IPS-NIHi11 (cell line): ENCODE measurements around the gene UHRF1.
"Not testable (repeated sequence)": the region's sequence is repeated elsewhere in the genome, so short reads cannot be mapped to it uniquely, and the experiment has no call there.

Source experiments
- DNase-seq: peaks from one replicate; pipeline ENCODE4 v3.0.0; 2012; ENCODE audit warnings: mixed read lengths, low spot score

UHRF1 gene

GRCh38 chr19:4900879-4901278, 8.4 kb upstream of the UHRF1 start:
- DNase-seq, result not testable (repeated sequence)

- no peak for DNase-seq
Measured at GRCh38 chr19:4902796-4903195, 6.5 kb upstream of the UHRF1 start, which contains the start of gene ARRDC5. TSS of gene ARRDC5 (minus strand) at chr19:4902896. CDS start at chr19:4902825, 71 bp downstream.

- no peak for DNase-seq
Measured at GRCh38 chr19:4904481-4904880, 4.8 kb upstream of the UHRF1 start.

- no peak for DNase-seq
Measured at GRCh38 chr19:4906963-4907362, 2.3 kb upstream of the UHRF1 start.

GRCh38 chr19:4908360-4908759, 941 bp upstream of the UHRF1 start:
- DNase-seq, result no peak

- no peak for DNase-seq
Measured at GRCh38 chr19:4908781-4909155, 533 bp upstream of the UHRF1 start.

GRCh38 chr19:4909897-4910593, 744 bp downstream of the UHRF1 start:
- DNase-seq, result peak; percentile 99

GRCh38 chr19:4910594-4911281, 1.4 kb downstream of the UHRF1 start:
- no peak for DNase-seq

- DNase-seq, result no peak
Measured at GRCh38 chr19:4911314-4911713, 2.0 kb downstream of the UHRF1 start.

GRCh38 chr19:4911786-4912672, 2.7 kb downstream of the UHRF1 start:
- peak; percentile 64 for DNase-seq

GRCh38 chr19:4913996-4914735, 4.9 kb downstream of the UHRF1 start:
- DNase-seq, result no peak

GRCh38 chr19:4914736-4915501, 5.6 kb downstream of the UHRF1 start:
- no peak for DNase-seq

GRCh38 chr19:4916292-4917082, 7.2 kb downstream of the UHRF1 start:
- DNase-seq, result no peak

- no peak for DNase-seq
Measured at GRCh38 chr19:4922530-4923275, 13.4 kb downstream of the UHRF1 start.

GRCh38 chr19:4923276-4923747, 14.0 kb downstream of the UHRF1 start:
- DNase-seq, result no peak

GRCh38 chr19:4929186-4929585, 19.9 kb downstream of the UHRF1 start:
- DNase-seq, result no peak

- no peak for DNase-seq
Measured at GRCh38 chr19:4930664-4931063, 21.4 kb downstream of the UHRF1 start.

- no peak for DNase-seq
Measured at GRCh38 chr19:4932711-4933110, 23.4 kb downstream of the UHRF1 start.

GRCh38 chr19:4933528-4933927, 24.2 kb downstream of the UHRF1 start:
- no peak for DNase-seq
